Chondrocyte (in vitro differentiated cells): ENCODE data around the gene LPAR1. TPM values are rescaled to one million over a fixed set of nuclear protein-coding genes. Genes with fewer than 3 reads are reported as not detected.

Source experiments
- DNase-seq: peaks from one replicate; pipeline ENCODE4 v3.0.0; 2021; ENCODE audit warnings: mixed read lengths, low spot score
- H3K27ac Mint-ChIP-seq: one replicate; pipeline ENCODE4 v1.8.0; 2021; ENCODE audit warnings: mild to moderate bottlenecking, moderate library complexity, mixed read lengths; ENCODE audit not compliant: unreplicated experiment
- H3K27me3 Mint-ChIP-seq: 2 replicates; pipeline ENCODE4 v1.8.0; 2021; ENCODE audit warnings: low read depth, mixed read lengths
- H3K36me3 Mint-ChIP-seq: 2 replicates; pipeline ENCODE4 v1.8.0; 2021; ENCODE audit warnings: low read depth, mixed read lengths
- H3K4me1 Mint-ChIP-seq: 2 replicates; pipeline ENCODE4 v1.8.0; 2021; ENCODE audit warnings: low read depth, mild to moderate bottlenecking, mixed read lengths
- H3K4me3 Mint-ChIP-seq: one replicate; pipeline ENCODE4 v1.8.0; 2021; ENCODE audit warnings: mild to moderate bottlenecking, moderate library complexity, mixed read lengths; ENCODE audit not compliant: unreplicated experiment
- H3K9me3 Mint-ChIP-seq: 2 replicates; pipeline ENCODE4 v1.8.0; 2021; ENCODE audit warnings: low read depth, mixed read lengths
- total RNA-seq: library from RNA; stranded (reverse); gene quantifications from 3 replicates; pipeline ENCODE4 v1.2.1, GENCODE V29; 2021
- TF ChIP-seq, protein P1 (sequence below): fragments of 200-600 bp; sonication (generic); IDR thresholded peaks from 2 replicates; pipeline ENCODE4 v1.5.0; 2021; ENCODE audit warnings: antibody characterized with exemption, mild to moderate bottlenecking, moderate library complexity

The LPAR1 gene
- total RNA-seq, 1 donor from 2014 or later, result 33.5 TPM

DNA sequence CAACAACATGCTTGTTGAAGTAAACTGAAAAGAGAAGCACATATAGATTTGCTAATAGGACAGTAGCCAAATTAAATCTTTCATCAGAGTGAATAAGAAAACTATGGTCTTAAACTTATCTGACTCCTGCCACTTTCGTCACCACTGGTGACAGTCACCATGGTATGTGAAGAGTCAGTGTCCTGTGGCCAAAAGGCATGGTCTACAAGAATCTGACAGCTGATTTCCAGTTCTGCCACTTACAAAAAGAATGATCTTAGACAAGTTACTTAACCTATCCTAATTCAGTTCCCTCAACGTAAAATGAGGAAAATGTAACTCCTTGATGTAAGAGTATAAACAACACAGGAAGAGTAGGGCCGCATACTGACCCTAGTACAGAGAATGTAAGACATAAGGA is 102.0 kb downstream of the LPAR1 start:
- peaks cover 10% of the 10 kb centered on the region for H3K9me3 Mint-ChIP-seq
- H3K36me3 Mint-ChIP-seq, result peaks cover 12% of the 10 kb centered on the region
- H3K27ac Mint-ChIP-seq, result peak overlapping the region; percentile 64

DNA sequence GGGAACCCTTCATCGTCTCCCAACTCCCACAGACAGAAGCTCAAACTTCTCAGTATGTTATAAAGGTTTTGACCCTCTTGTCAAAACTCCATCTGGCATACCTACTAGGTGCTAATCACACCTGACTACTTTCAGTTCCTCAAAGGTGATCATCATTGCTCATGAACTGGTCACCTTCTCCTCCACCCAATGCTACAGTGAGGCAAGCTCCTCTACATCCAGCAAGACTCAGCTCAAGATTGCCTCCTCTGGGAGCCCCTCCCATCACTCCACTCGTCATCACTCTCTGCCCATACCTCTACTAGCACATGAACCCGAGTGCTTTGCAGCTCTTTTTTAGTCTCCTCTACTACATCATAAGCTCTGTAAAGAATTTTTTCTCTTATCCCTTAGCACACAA is 102.4 kb downstream of the LPAR1 start:
- peak overlapping the region; percentile 64 for H3K27ac Mint-ChIP-seq
- H3K36me3 Mint-ChIP-seq, result peaks cover 9% of the 10 kb centered on the region
- TF ChIP-seq, protein P1, sequence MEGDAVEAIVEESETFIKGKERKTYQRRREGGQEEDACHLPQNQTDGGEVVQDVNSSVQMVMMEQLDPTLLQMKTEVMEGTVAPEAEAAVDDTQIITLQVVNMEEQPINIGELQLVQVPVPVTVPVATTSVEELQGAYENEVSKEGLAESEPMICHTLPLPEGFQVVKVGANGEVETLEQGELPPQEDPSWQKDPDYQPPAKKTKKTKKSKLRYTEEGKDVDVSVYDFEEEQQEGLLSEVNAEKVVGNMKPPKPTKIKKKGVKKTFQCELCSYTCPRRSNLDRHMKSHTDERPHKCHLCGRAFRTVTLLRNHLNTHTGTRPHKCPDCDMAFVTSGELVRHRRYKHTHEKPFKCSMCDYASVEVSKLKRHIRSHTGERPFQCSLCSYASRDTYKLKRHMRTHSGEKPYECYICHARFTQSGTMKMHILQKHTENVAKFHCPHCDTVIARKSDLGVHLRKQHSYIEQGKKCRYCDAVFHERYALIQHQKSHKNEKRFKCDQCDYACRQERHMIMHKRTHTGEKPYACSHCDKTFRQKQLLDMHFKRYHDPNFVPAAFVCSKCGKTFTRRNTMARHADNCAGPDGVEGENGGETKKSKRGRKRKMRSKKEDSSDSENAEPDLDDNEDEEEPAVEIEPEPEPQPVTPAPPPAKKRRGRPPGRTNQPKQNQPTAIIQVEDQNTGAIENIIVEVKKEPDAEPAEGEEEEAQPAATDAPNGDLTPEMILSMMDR, result no peak
- DNase-seq, result no peak
- no peaks in the 10 kb centered on the region for H3K27me3 Mint-ChIP-seq
- H3K4me3 Mint-ChIP-seq, result no peak overlapping the region
- peaks cover 10% of the 10 kb centered on the region for H3K9me3 Mint-ChIP-seq
- H3K4me1 Mint-ChIP-seq, result peaks cover 62% of the 10 kb centered on the region

More for the DNA sequence above, 102.0 kb downstream of the LPAR1 start:
- Mint-ChIP-seq H3K4me1 (peaks cover 64% of the 10 kb centered on the region), H3K27me3 (no peaks in the 10 kb centered on the region), H3K4me3 (no peak overlapping the region)
- DNase-seq, result no peak
- TF ChIP-seq, protein P1, result no peak

DNA sequence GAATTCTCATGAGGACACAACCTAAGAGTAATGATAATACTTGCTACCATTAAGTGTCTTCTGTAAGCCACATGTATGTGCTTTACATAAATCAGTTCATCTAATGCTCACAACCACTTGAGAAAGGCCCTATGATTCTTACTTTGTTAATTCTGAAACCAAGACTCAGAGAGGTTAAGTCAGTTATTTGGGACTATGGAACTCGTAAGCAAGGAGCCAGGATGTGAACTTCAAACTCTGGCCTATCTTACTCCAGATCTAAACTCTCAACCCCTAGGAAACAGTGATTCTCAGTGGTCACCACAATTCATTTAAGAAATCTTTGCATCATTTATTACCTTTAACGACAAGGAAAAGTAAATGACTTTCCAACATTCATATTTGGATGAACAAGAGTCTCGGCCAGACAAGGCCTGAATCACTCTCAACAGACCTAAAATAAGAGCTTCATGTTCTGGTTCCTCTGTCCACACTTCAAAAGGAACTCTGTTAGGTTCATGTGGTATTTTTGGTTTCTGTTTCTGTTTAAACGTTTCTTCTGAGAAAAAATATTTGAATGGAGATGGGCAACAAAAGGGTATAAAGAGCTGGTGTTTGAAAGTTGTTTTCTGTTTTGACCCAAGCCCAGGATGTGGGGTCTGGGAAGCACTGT is 104.8 kb downstream of the LPAR1 start:
- no peak for DNase-seq
- TF ChIP-seq, protein P1, result no peak

DNA sequence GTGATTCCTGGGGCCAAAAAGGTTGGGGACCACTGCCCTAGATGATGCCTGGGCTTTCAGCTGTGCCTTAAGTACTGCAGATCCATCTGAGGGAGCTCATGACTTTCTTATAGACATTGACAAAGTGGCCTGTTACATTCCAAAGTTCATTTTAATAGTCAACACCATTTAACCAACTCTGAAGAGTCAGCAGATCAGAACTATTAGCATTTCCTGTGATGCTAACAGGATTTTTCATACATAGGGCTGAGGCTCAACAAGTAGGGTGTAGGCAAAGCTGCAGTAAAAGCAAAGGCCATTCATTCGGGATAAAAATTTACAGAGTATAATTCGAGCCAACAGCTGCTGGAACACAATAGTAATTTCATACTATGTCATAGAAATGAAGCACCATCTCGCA is 105.4 kb downstream of the LPAR1 start:
- Mint-ChIP-seq H3K36me3 (peaks cover 2% of the 10 kb centered on the region), H3K4me3 (no peak overlapping the region), H3K27me3 (no peaks in the 10 kb centered on the region), H3K27ac (peak overlapping the region; percentile 32), H3K9me3 (peaks cover 4% of the 10 kb centered on the region), H3K4me1 (peaks cover 55% of the 10 kb centered on the region)
- TF ChIP-seq, protein P1, result no peak
- no peak for DNase-seq

More for the DNA sequence above, 104.8 kb downstream of the LPAR1 start:
- peak overlapping the region; percentile 32 for H3K27ac Mint-ChIP-seq
- peaks cover 2% of the 10 kb centered on the region for H3K36me3 Mint-ChIP-seq
- H3K27me3 Mint-ChIP-seq, result no peaks in the 10 kb centered on the region
- peaks cover 4% of the 10 kb centered on the region for H3K9me3 Mint-ChIP-seq
- peaks cover 55% of the 10 kb centered on the region for H3K4me1 Mint-ChIP-seq
- H3K4me3 Mint-ChIP-seq, result no peak overlapping the region

DNA sequence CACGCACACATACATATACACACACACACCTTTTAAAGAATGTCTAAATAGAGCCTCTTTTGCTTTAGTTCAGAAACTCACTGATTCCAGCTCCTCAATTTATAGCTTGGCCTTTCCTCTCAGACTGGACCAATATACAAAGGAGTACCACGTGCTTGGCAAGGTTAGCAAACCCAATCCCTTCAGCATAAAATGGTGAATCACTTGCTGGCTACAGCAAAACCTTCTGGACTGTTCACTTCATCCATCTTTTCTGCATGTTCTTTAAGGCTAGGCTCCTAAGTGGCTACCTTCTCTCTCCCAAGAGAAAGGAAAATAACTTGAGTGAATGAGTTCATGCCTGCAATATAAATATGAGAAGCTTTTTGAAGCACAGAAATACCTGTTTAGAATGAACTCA is 109.7 kb downstream of the LPAR1 start:
- Mint-ChIP-seq H3K9me3 (no peaks in the 10 kb centered on the region), H3K27ac (peak overlapping the region; percentile 9), H3K4me1 (peaks cover 44% of the 10 kb centered on the region), H3K27me3 (no peaks in the 10 kb centered on the region), H3K36me3 (no peaks in the 10 kb centered on the region), H3K4me3 (no peak overlapping the region)
- TF ChIP-seq, protein P1, result no peak
- DNase-seq, result no peak
